Upper lobe of left lung (tissue), 6 donors: Measurements from ENCODE around the gene AMT. TPM values are rescaled to one million over a fixed set of nuclear protein-coding genes. Genes with fewer than 3 reads are reported as not detected.

Source experiments
- ATAC-seq, 2 donors: fragments of 200-7000 bp; cut with Tn5 transposase; one replicate each; pipeline ENCODE4 v1.9.1; 2022; ENCODE audit warnings: mild to moderate bottlenecking in 2 of 2, moderate library complexity in 2 of 2; ENCODE audit not compliant: low FRiP score in 2 of 2
- DNase-seq, 2 donors: peaks; one replicate each; pipeline ENCODE4 v3.0.0-alpha.2; 2019 to 2020
- H3K27ac ChIP-seq, 4 donors: fragments of 200-600 bp; sonication (generic); one replicate each; pipeline ENCODE4 v1.5.1; 2016 to 2019
- H3K27me3 ChIP-seq, 4 donors: fragments of 200-600 bp; sonication (generic); one replicate each; pipeline ENCODE4 v1.5.1; 2017 to 2019
- H3K36me3 ChIP-seq, 4 donors: fragments of 200-600 bp; sonication (generic); one replicate each; pipeline ENCODE4 v1.5.1; 2016 to 2019
- H3K4me1 ChIP-seq, 4 donors: fragments of 200-600 bp; sonication (generic); one replicate each; pipeline ENCODE4 v1.5.1; 2018 to 2019
- H3K4me3 ChIP-seq, 4 donors: fragments of 200-600 bp; sonication (generic); one replicate each; pipeline ENCODE4 v1.5.1; 2017 to 2019; ENCODE audit warnings: mild to moderate bottlenecking in 2 of 4, moderate library complexity in 1 of 4
- H3K9me3 ChIP-seq, 4 donors: fragments of 200-600 bp; sonication (generic); one replicate each; pipeline ENCODE4 v1.5.1; 2018 to 2019
- CTCF ChIP-seq, 6 experiments: fragments of 450-650 bp in 4 of 6; fragments of 200-600 bp in 2 of 6; sonication (generic) in 2 of 6; IDR thresholded peaks; one replicate each; pipeline ENCODE4 v1.5.1; 2016 to 2019; ENCODE audit warnings: antibody characterized with exemption in 6 of 6
- EP300 ChIP-seq, 4 donors: sonication (generic); formaldehyde crosslinking; IDR thresholded peaks; one replicate each; pipeline ENCODE4 v1.5.1; 2017; ENCODE audit warnings: antibody characterized with exemption in 4 of 4, control low read depth in 2 of 4
- POLR2A ChIP-seq, 4 donors: fragments of 450-650 bp; IDR thresholded peaks; one replicate each; pipeline ENCODE4 v1.5.1; 2016 to 2017; ENCODE audit warnings: antibody characterized with exemption in 4 of 4, mild to moderate bottlenecking in 2 of 4
- POLR2AphosphoS5 ChIP-seq, 2 donors: sonication (generic); formaldehyde crosslinking; IDR thresholded peaks; one replicate each; pipeline ENCODE4 v1.5.1; 2017; ENCODE audit warnings: antibody characterized with exemption in 2 of 2
- WGBS, 2 donors: methylation state at CpG; one replicate each; pipeline ENCODE4 v1.1.5; 2017 to 2018; 5-methylcytosine and 5-hydroxymethylcytosine counted together
- small RNA-seq, 4 donors: library from RNA; depleted of rRNA; stranded (forward); fragments of <200 nt; gene quantifications; one replicate each; pipeline ENCODE3, GENCODE V24; 2016
- total RNA-seq, 6 donors: library from RNA; depleted of rRNA in 4 of 6; stranded (reverse); fragments of >200 nt in 4 of 6; gene quantifications; one replicate each; pipeline versions ENCODE4 v1.1.0 to v1.2.1, GENCODE V29; 2016 to 2021
- donor health status: DM: no; HTN: no; CAD: no; lungs with moderate emphysema.
- donor health status: DM: no; HTN: yes; CAD: no; lungs with severe emphysema.

Gene AMT
- total RNA-seq, 6 donors from 2014 or later = 2.3 to 59.7 (median 11.4) TPM

GRCh38 chr3:49371946-49372345 is 50.3 kb downstream of the AMT start:
- DNase-seq (no peak), ATAC-seq (no peak)
- H3K9me3 ChIP-seq = no peaks in the 10 kb centered on the region
- H3K4me1 ChIP-seq = peaks cover 3 to 13% (median 4%) of the 10 kb centered on the region in 4 donors
- no peak overlapping the region for H3K27ac ChIP-seq
- peaks cover 27 to 85% (median 69%) of the 10 kb centered on the region in 4 donors for H3K36me3 ChIP-seq
- no peaks in the 10 kb centered on the region for H3K27me3 ChIP-seq
- H3K4me3 ChIP-seq = no peak overlapping the region
- TF ChIP-seq POLR2A (IDR thresholded peaks at IDR 0.05) (no peak), EP300 (IDR thresholded peaks at IDR 0.05) (no peak), POLR2AphosphoS5 (IDR thresholded peaks at IDR 0.05) (no peak)

DNA sequence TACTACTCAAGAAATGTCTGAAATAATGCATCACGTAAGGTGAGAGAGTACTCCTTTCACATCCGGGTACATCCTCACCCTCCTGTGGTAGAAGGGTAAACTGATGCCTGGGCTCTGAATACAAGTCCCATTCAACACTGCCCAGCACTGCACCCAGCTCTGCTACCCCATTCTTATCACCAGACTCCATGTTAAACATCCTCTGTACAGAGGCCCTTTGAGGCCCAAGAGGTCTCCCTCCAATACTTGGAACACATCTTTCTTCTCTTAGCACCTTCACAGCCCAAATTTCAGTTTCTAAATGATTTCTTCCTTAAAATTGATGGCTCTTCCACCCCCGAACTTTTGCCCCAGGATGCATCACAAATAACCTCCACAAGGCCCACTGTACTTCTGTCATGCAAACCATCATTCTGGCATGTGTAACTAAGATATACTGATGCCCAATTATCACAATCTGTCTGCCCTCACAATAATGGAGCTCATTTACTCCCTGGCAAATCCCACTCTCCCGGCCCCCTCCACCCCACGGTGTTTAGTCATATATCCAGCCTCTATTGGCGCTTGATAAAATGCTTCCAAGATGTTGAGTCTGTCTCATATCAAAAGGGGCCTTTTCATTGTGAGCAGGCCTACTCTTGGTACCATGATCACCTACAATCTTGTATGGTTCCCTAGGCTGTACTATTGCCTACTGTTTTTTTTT is 51.5 kb downstream of the AMT start:
- no peak overlapping the region for H3K4me3 ChIP-seq
- WGBS, 2 donors = 93 to 94% methylated on average over 6 of the region's 6 CpGs
- H3K36me3 ChIP-seq = peaks cover 31 to 96% (median 77%) of the 10 kb centered on the region in 4 donors
- no peaks in the 10 kb centered on the region for H3K27me3 ChIP-seq
- no peaks in the 10 kb centered on the region for H3K9me3 ChIP-seq
- H3K27ac ChIP-seq = no peak overlapping the region
- TF ChIP-seq POLR2AphosphoS5 (IDR thresholded peaks at IDR 0.05) (no peak), POLR2A (IDR thresholded peaks at IDR 0.05) (no peak), CTCF (IDR thresholded peaks at IDR 0.05) (no peak), EP300 (IDR thresholded peaks at IDR 0.05) (no peak)
- ATAC-seq = no peak
- DNase-seq = no peak
- peaks cover 0 to 10% (median 1%) of the 10 kb centered on the region in 4 donors for H3K4me1 ChIP-seq

Small RNA genes within 50 kb of the gene (small RNA-seq; reads per million reads assigned to genes)
- 0 reads per million in 4 donors for gene RNA5SP130

Other genes starting within 250 kb of the AMT start
- 10 to 100 TPM in 1 of 6 donors, 1 to 10 TPM in 5; 4.2 to 15.7 (median 7.1) TPM for gene C3orf62, start 145.2 kb downstream of the AMT start, total RNA-seq
- 100 to 1,000 TPM in 2 of 6 donors, 10 to 100 TPM in 4; 28.1 to 190 (median 66.9) TPM for gene USP4, start 82.4 kb downstream of the AMT start, total RNA-seq
- 100 to 1,000 TPM; 174 to 603 (median 445) TPM for gene GPX1, start 64.1 kb downstream of the AMT start, total RNA-seq
- 100 to 1,000 TPM; 206 to 611 (median 456) TPM for gene RHOA, start 10.5 kb downstream of the AMT start, total RNA-seq
- gene TCTA, start 10.1 kb downstream of the AMT start, total RNA-seq = 10 to 100 TPM; 21.8 to 52.3 (median 39.5) TPM
- 10 to 100 TPM in 2 of 6 donors, 1 to 10 TPM in 4; 1.0 to 23.9 (median 8.0) TPM for gene NICN1, start 6.9 kb upstream of the AMT start, total RNA-seq
- 100 to 1,000 TPM in 1 of 6 donors, 10 to 100 TPM in 5; 22.0 to 104 (median 73.5) TPM for gene DAG1, start 47.8 kb upstream of the AMT start, total RNA-seq
- 1 to 10 TPM in 2 of 6 donors, under 1 TPM in 4; 0.39 to 1.1 (median 0.72) TPM for gene BSN, start 132.0 kb upstream of the AMT start, total RNA-seq